ENCODE measurements around the gene ABLIM1.
"Not testable (repeated sequence)": the region's sequence is repeated elsewhere in the genome, so short reads cannot be mapped to it uniquely, and the experiment has no call there.

Gene ABLIM1

DNA sequence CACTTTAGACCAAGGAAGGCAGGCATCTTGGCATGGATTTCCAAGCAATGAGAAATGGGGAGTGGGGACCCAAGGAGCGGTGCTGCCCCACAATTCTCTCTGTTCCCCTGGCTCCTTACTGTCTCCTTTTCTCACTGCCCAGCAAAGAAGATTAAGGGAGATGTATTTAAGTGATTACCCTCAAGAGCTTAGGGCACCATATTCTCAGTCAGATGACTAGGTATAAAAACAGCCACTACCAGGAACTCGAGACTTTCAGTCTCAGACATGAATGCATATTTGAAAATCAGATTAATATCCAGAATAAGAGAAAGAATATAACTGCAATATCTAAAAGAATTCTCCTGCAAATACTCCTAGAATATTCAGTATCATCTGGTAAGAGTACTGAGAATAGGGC lies at the start of gene ABLIM1:
ABLIM1 (minus strand) TSS at position 101 of the 400 bp plus-strand sequence; CDS start at position 26, 75 bp downstream.
- no peak within 1 kb of the TSS for H3K4me3 ChIP-seq (ENCODE audit: low read depth, low read length)
- TF ChIP-seq, protein P1, sequence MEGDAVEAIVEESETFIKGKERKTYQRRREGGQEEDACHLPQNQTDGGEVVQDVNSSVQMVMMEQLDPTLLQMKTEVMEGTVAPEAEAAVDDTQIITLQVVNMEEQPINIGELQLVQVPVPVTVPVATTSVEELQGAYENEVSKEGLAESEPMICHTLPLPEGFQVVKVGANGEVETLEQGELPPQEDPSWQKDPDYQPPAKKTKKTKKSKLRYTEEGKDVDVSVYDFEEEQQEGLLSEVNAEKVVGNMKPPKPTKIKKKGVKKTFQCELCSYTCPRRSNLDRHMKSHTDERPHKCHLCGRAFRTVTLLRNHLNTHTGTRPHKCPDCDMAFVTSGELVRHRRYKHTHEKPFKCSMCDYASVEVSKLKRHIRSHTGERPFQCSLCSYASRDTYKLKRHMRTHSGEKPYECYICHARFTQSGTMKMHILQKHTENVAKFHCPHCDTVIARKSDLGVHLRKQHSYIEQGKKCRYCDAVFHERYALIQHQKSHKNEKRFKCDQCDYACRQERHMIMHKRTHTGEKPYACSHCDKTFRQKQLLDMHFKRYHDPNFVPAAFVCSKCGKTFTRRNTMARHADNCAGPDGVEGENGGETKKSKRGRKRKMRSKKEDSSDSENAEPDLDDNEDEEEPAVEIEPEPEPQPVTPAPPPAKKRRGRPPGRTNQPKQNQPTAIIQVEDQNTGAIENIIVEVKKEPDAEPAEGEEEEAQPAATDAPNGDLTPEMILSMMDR (IDR thresholded peaks at IDR 0.05; ENCODE audit: insufficient read depth, low read depth, low read length, missing control alignments), result no peak
- no peak for DNase-seq (ENCODE audit: low read depth)

DNA sequence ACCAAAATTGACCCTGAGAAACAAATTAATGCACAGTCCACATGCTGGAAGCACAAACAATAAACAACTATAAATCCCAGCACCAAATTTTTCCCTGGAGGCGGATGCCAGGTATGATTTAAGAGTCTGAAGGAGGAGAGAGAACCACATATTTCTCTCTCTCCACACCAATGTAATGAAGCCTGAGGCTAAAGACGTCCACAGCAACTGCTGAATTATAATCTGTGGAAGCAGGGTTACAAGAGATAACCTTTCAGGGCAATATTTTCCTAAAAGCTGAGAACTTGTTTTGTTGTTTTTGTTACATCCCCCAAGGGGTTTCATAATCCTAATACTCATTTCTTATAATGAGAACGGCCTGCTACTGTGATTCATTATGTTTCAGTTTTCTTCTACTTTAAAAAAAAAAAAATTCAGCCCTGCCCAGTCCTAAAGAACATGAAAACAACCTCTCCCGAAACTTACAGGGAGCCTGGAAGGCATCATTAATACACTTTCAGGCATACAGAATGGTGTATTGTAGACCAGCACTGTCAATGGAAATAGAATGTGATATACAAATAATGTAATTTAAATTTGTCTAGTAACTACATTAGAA lies 48.5 kb upstream of the ABLIM1 start:
- no peak overlapping the region for H3K4me3 ChIP-seq (ENCODE audit: low read depth, low read length)
- no peak for DNase-seq (ENCODE audit: low read depth)
- TF ChIP-seq, protein P1 (IDR thresholded peaks at IDR 0.05; ENCODE audit: insufficient read depth, low read depth, low read length, missing control alignments), result no peak

GRCh38 chr10:114704679-114705078 lies 46.6 kb upstream of the ABLIM1 start:
- TF ChIP-seq, protein P1 (IDR thresholded peaks at IDR 0.05; ENCODE audit: insufficient read depth, low read depth, low read length, missing control alignments), result no peak
- no peak for DNase-seq (ENCODE audit: low read depth)
- no peak overlapping the region for H3K4me3 ChIP-seq (ENCODE audit: low read depth, low read length)

- TF ChIP-seq, protein P1 (IDR thresholded peaks at IDR 0.05; ENCODE audit: insufficient read depth, low read depth, low read length, missing control alignments), result peak; percentile 45
- no peak overlapping the region for H3K4me3 ChIP-seq (ENCODE audit: low read depth, low read length)
- DNase-seq (ENCODE audit: low read depth), result peak; percentile 15
These were observed 45.5 kb upstream of the ABLIM1 start for GRCh38 chr10:114703377-114704107.

- DNase-seq (ENCODE audit: low read depth), result no peak
- TF ChIP-seq, protein P1 (IDR thresholded peaks at IDR 0.05; ENCODE audit: insufficient read depth, low read depth, low read length, missing control alignments), result no peak
- no peak overlapping the region for H3K4me3 ChIP-seq (ENCODE audit: low read depth, low read length)
These were observed 40.4 kb upstream of the ABLIM1 start for GRCh38 chr10:114698271-114699061.

GRCh38 chr10:114697061-114697598 lies 39.1 kb upstream of the ABLIM1 start:
- TF ChIP-seq, protein P1 (IDR thresholded peaks at IDR 0.05; ENCODE audit: insufficient read depth, low read depth, low read length, missing control alignments), result no peak
- DNase-seq (ENCODE audit: low read depth), result no peak
- no peak overlapping the region for H3K4me3 ChIP-seq (ENCODE audit: low read depth, low read length)

DNA sequence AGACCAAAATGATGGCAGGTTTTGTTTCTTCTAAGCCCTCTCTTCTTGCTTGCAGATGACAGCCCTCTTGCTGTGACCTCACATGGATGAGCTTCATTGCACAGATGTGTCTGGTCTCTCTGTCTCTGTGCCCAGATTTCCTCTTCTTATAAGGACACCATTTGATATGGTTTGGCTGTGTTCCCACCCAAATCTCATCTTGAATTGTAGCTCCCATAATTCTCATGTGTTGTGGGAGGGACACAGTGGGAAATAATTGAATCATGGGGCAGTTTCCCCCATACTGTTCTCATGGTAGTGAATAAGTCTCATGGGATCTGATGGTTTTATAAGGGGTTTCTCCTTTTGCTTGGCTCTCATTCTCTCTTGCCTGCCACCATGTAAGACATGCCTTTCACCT lies 38.2 kb upstream of the ABLIM1 start:
- DNase-seq (ENCODE audit: low read depth); H3K4me3 ChIP-seq (ENCODE audit: low read depth, low read length): not testable (repeated sequence)

Measured in GM12865 (cell line).